ENCODE results near the gene GNPAT. TPM values are rescaled to one million over a fixed set of nuclear protein-coding genes. Genes with fewer than 3 reads are reported as not detected.

Gene GNPAT
- total and polyA plus RNA-seq, 2 of the 4 experiments (the other 2 are of a cell fraction), result 17.2 to 36.0 TPM

GRCh38 chr1:231260351-231260750 is 19.3 kb downstream of the GNPAT start:
- Histone ChIP-seq H2BK5ac (ENCODE audit: low read depth, low read length, poor library complexity, severe bottlenecking) (no peak overlapping the region), H3K14ac (replicated peaks; ENCODE audit: low read depth, low read length) (no peak overlapping the region), H3K27me3 (ENCODE audit: control insufficient read depth, insufficient read depth, low read length) (no peaks in the 10 kb centered on the region), H4K5ac (ENCODE audit: low read depth, low read length) (no peak overlapping the region), H2AFZ (replicated peaks; ENCODE audit: low read length, poor library complexity) (no peak overlapping the region), H3K4ac (ENCODE audit: low read depth, low read length) (no peak overlapping the region), H2BK120ac (ENCODE audit: low read depth, low read length) (no peak overlapping the region), H4K91ac (ENCODE audit: insufficient read depth, low read depth, low read length) (no peak overlapping the region), H3K9me3 (ENCODE audit: control insufficient read depth, insufficient read depth, low read length) (peaks cover 10% of the 10 kb centered on the region), H3K23ac (ENCODE audit: low read depth, low read length) (no peak overlapping the region), H2BK20ac (ENCODE audit: low read depth, low read length) (no peak overlapping the region), H3K18ac (ENCODE audit: low read depth, low read length) (no peak overlapping the region), H4K8ac (ENCODE audit: low read depth in 2 of 2, low read length in 2 of 2) (no peak overlapping the region), H3K4me2 (ENCODE audit: low read depth, low read length) (no peak overlapping the region), H3K4me1 (ENCODE audit: control insufficient read depth, insufficient read depth, low read length) (no peaks in the 10 kb centered on the region), H2AK9ac (replicated peaks; ENCODE audit: low read depth, low read length, poor library complexity) (no peak overlapping the region), H3K36me3 (ENCODE audit: control insufficient read depth, insufficient read depth, low read length) (peaks cover 36% of the 10 kb centered on the region), H3K79me1 (ENCODE audit: low read depth in 1 of 2, low read length in 2 of 2) (peaks cover 0 to 5% of the 10 kb centered on the region in 2 experiments; a peak in 1 of 4 replicates), H3K9ac (ENCODE audit: low read depth, low read length) (no peak overlapping the region), H3K9me1 (ENCODE audit: insufficient read depth, low read length) (no peaks in the 10 kb centered on the region), H3K27ac (ENCODE audit: insufficient read depth, low read length) (no peak overlapping the region), H2AK5ac (ENCODE audit: low read depth, low read length) (no peak overlapping the region), H3K56ac (ENCODE audit: extremely low read depth, insufficient read depth, low read length) (no peak overlapping the region), H4K20me1 (ENCODE audit: insufficient read depth, low read length) (no peaks in the 10 kb centered on the region), H3K4me3 (ENCODE audit: insufficient read depth, low read depth, low read length) (no peak overlapping the region), H2BK15ac (ENCODE audit: low read depth, low read length) (no peak overlapping the region)
- ChIA-PET POLR2A (ENCODE audit: unreplicated experiment) (no interaction called here), CTCF (interaction anchor here (0.5 to 0.6 kb wide), 2 partner anchors 105 to 1951 kb away, joined by 7 to 9 read pairs; no protein-coding TSS in a partner anchor)
- TF ChIP-seq RAD21 (IDR thresholded peaks at IDR 0.05; ENCODE audit: low read length), result no peak
- TF ChIP-seq RCOR1 (IDR thresholded peaks at IDR 0.05; ENCODE audit: insufficient replicate concordance, low read length), result no peak
- TF ChIP-seq SMC3 (IDR thresholded peaks at IDR 0.05; ENCODE audit: low read depth, low read length), result no peak
- no peak for TF ChIP-seq MAZ (IDR thresholded peaks at IDR 0.05; ENCODE audit: borderline replicate concordance, low read depth, low read length)
- no peak for TF ChIP-seq BHLHE40 (IDR thresholded peaks at IDR 0.05; ENCODE audit: low read depth, low read length)
- TF ChIP-seq POLR2A (IDR thresholded peaks at IDR 0.05; ENCODE audit: low read depth, low read length), result no peak
- no peak for TF ChIP-seq MAFK (IDR thresholded peaks at IDR 0.05; ENCODE audit: low read depth, low read length)
- TF ChIP-seq USF2 (IDR thresholded peaks at IDR 0.05; ENCODE audit: low read depth, low read length), result no peak
- no peak for TF ChIP-seq RFX5 (IDR thresholded peaks at IDR 0.05; ENCODE audit: low read depth, low read length)
- TF ChIP-seq FOS (IDR thresholded peaks at IDR 0.05; ENCODE audit: low read depth, low read length), result no peak
- TF ChIP-seq NFE2L2 (IDR thresholded peaks at IDR 0.05; ENCODE audit: low read depth, low read length), result no peak
- TF ChIP-seq CHD1 (IDR thresholded peaks at IDR 0.05; ENCODE audit: low read depth, low read length), result no peak
- WGBS, 2 experiments (ENCODE audit: extremely low coverage in 2 of 2, insufficient read length in 1 of 2), result no CpG with 5 or more reads among the region's 4 CpGs
- ATAC-seq (ENCODE audit: low read depth) (no peak), DNase-seq (no peak)
- dilution Hi-C loops (cut with HindIII; ENCODE audit: low sequenced_read_pairs, unreplicated experiment) (no loop called here), intact Hi-C loops (cut with micrococcal nuclease) (no loop called here), in situ Hi-C loops (cut with MboI; ENCODE audit: low sequenced_read_pairs) (no loop called here)
- BruUV-seq (replicated peaks), result no TSS peak
